Iris pigment epithelial cell (primary cell): ENCODE results near the gene LCN1.
A peak's percentile ranks its signal among the peaks of the same experiment; 100 is the strongest.

Experiments
- DNase-seq: peaks from one replicate; pipeline ENCODE4 v3.0.0-alpha.2; 2011; ENCODE audit warnings: low read depth

LCN1 gene

GRCh38 chr9:135520916-135521607, at the start of gene LCN1:
TSS of gene LCN1 (plus strand) at chr9:135521440. CDS start at chr9:135521498, 58 bp downstream.
- DNase-seq = no peak

DNA sequence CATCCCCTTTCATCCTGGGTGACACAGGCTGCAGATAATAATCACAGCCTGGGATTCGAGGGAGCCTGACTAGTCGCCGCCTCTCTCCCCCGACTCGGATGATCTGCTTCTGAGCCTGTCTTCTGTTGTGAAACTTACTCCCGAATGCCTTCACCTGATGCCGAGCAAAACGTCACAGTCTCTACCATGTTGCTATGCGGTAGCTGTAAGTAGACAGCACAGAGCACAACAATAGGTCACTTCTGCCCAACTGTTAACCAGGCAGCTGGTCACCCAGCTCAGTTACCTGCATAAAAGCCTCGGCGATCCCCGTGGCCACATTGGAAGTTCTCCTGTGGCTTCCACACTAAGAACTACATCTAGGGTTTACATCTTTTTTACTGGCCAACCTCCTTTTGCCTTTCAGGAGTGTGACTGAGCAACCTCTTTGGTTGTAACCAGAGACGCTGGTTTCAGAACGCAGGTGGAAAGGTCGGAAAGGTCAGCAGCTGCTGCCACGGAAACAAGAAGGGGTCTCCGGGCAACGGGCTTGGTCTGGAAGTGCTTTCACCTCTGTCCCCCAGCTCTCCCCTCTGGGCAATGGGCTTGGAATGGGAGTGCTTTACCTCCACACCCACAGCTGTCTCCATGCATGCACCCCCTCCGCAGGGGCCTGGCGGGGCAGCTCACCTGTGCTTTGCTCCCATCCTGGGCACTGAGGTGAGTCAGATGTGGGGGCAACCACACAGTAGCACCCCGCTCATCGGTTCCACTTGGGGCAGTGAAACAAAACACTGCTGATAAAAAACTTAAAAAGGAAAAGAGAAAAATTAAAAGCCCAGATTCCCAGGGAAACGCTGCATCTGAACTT, 49.2 kb upstream of the LCN1 start:
- no peak for DNase-seq

DNA sequence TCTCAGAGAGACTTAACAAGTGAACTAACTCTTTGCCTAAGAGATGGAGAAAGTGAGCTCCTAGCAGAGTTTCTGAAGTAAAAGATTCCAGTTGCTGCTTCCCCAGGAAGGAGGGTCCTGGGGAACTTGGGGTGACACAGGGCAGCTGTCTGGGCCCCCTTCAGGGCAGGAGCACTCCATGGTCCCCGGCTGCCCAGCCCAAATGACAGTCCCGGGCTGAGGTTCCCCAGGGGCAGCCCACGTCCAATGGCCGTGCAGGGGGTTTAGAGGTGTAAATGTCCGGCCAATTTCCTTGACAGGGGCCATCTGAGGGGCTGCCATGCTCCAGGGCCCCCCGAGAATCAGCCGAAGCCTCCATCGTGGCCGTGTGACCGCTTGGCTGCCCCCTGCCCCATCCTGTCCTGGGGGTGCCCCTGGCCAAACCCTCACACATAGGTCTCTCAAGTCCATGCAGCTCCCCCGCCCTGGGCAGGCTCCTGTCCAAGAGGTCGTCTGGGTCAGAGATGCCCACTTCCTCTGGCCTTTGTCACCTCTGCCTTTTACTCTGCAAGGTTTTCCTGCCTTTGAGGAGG, 47.2 kb upstream of the LCN1 start:
- DNase-seq = no peak

- DNase-seq = peak; percentile 23
Measured at GRCh38 chr9:135474915-135475314, 46.3 kb upstream of the LCN1 start.

GRCh38 chr9:135476561-135477355, 44.5 kb upstream of the LCN1 start:
- DNase-seq = peak; percentile 22

- DNase-seq = no peak
Measured at GRCh38 chr9:135478191-135478590, 43.0 kb upstream of the LCN1 start.

DNA sequence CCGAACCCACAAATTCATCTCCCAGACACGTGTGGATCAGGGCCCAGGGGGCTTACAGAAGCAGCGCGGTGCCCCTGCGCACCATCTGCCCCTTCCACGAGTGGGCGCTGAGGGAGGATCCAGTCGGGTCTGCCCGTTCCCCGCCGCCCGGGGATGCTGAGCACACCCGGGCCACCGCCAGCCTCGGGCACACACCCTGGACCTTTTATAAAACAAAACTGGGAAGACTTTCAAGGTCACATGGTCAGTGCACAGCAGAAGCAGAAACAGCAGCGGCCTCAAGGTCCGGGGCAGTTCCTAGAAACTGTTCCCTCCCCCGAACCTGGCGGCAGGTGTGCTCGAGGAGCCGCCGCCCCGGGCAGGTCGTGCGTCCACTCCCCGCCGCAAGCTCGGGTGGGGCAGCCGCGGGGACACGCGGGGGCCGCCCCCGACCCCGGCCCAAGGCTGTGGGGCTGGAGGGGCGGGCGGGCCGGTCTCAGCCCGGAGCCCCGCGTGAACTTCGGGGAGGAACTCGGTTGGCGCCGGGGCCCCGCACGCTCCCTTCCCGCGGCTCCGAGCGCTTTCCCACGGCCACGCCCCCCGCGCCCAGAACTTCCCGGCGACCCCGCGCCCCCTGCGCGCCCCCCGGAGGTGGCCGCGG, 42.3 kb upstream of the LCN1 start:
- DNase-seq = no peak

- DNase-seq = no peak
Measured at GRCh38 chr9:135479469-135480052, 41.7 kb upstream of the LCN1 start, which contains the start of gene PPP1R26. TSS of gene PPP1R26 (plus strand) at chr9:135479782. CDS start at chr9:135484511, 4,729 bp downstream.

- DNase-seq = peak; percentile 37
Measured at GRCh38 chr9:135480071-135480939, 40.9 kb upstream of the LCN1 start.

DNA sequence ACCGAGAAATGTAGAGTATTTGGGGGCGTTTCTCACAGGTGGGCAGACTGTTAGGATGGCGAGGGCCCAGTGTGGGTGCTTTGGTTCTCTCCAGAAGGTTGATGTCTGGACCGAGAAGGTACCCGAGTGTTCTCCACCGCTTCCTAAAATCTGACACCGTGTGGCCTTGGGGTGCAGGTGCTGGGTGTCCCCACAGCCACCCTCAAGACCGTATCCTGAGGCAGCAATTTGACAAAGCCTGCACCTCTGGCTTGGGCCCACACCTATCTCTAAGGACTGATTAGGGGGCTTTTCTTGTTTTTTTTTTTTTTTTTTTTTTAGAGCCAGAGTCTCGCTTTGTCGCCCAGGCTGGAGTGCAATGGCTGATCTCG, 40.3 kb upstream of the LCN1 start:
- no peak for DNase-seq

DNA sequence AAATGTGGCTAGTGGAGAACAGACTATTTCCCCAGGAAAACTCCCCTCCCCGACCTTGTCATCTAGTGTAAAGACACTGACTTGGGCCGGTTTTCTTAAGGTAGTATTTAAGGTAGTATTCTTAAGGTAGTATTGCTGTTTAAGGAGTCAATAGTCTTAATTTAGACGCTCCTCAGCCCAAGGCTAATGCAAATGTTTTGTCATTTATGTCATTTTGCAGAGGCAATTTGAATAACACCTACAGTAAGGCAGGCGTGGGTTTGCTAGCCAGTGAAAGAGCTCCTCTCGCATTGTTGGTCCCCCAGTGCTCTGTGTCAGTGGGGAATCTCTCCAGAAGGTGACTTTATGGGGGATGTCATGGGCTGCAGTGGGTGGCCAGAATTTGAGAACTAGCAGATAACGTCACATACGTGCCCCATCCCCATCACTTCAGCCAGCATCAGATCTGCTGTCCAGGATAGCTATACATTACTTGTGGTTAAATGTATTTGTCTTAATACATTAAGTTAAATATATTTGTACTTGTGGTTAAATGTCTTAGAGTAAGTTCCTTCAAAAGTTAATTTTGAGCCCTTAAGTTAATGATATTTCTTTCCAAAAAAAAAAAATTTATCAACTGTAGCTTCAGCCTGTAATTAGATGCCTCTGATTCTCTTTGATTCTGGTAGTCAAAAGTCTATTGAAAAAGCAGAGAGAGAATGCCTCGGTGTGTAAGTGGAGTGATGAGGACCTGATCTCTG, 39.1 kb upstream of the LCN1 start:
- no peak for DNase-seq

- no peak for DNase-seq
Measured at GRCh38 chr9:135484460-135485277, 36.6 kb upstream of the LCN1 start.

GRCh38 chr9:135485385-135485784, 35.9 kb upstream of the LCN1 start:
- DNase-seq = no peak

- no peak for DNase-seq
Measured at GRCh38 chr9:135485832-135486231, 35.4 kb upstream of the LCN1 start.

GRCh38 chr9:135486267-135487065, 34.8 kb upstream of the LCN1 start:
- DNase-seq = no peak

- no peak for DNase-seq
Measured at GRCh38 chr9:135487281-135488012, 33.8 kb upstream of the LCN1 start.

DNA sequence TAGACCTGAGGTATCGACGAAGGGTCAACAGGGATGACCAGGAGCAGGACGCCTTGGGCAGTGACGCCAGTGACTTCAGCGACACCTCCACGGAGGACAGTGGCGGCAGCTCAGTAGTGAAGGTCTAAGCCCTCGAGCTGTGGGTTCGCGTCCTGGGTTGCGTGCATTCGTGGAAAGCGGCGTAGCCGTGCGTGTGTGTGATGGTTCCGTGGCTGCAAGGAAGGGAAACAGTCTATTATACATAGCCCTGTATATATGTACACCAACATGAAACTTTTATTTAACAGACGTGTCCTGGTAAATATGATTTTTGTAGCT, 33.3 kb upstream of the LCN1 start:
- DNase-seq = no peak
